Activated gamma-delta T cell treated with Interleukin-2 at 50 U/mL for 16 hours (primary cell): ENCODE results near the gene HSPBP1.

Experiments used
- DNase-seq: peaks from one replicate; pipeline ENCODE4 v3.0.0-alpha.2; 2020

Gene HSPBP1

GRCh38 chr19:55252760-55253663 is 26.9 kb downstream of the HSPBP1 start:
- no peak for DNase-seq

GRCh38 chr19:55251341-55252081 is 28.4 kb downstream of the HSPBP1 start:
- DNase-seq, result peak; percentile 47

- DNase-seq, result no peak
These were observed 29.5 kb downstream of the HSPBP1 start for GRCh38 chr19:55250262-55251036.

GRCh38 chr19:55249841-55250240 is 30.1 kb downstream of the HSPBP1 start:
- no peak for DNase-seq

- no peak for DNase-seq
These were observed 31.2 kb downstream of the HSPBP1 start for GRCh38 chr19:55248704-55249103.

GRCh38 chr19:55248166-55248675 is 31.7 kb downstream of the HSPBP1 start:
- no peak for DNase-seq

- no peak for DNase-seq
These were observed 32.2 kb downstream of the HSPBP1 start for GRCh38 chr19:55247621-55248099.

- DNase-seq, result no peak
These were observed 33.2 kb downstream of the HSPBP1 start for GRCh38 chr19:55246462-55247451.

GRCh38 chr19:55245236-55245904 is 34.5 kb downstream of the HSPBP1 start:
- no peak for DNase-seq

GRCh38 chr19:55244004-55244680 is 35.8 kb downstream of the HSPBP1 start:
- no peak for DNase-seq

- no peak for DNase-seq
These were observed 37.4 kb downstream of the HSPBP1 start for GRCh38 chr19:55242517-55242916.

- DNase-seq, result no peak
These were observed 37.9 kb downstream of the HSPBP1 start for GRCh38 chr19:55241935-55242464.

GRCh38 chr19:55241143-55241934 is 38.6 kb downstream of the HSPBP1 start:
- DNase-seq, result no peak

- DNase-seq, result no peak
These were observed 39.2 kb downstream of the HSPBP1 start for GRCh38 chr19:55240713-55241020.

GRCh38 chr19:55239004-55239403 is 40.9 kb downstream of the HSPBP1 start:
- no peak for DNase-seq

- no peak for DNase-seq
These were observed 41.9 kb downstream of the HSPBP1 start for GRCh38 chr19:55238030-55238429.

GRCh38 chr19:55232986-55233385 is 46.9 kb downstream of the HSPBP1 start:
- no peak for DNase-seq

GRCh38 chr19:55232286-55232602 is 47.7 kb downstream of the HSPBP1 start:
- no peak for DNase-seq
